HPDE6-E6E7 (cell line): ENCODE measurements around the gene ERAS.
A peak's percentile ranks its signal among the peaks of the same experiment; 100 is the strongest.
"Not testable (repeated sequence)": the region's sequence is repeated elsewhere in the genome, so short reads cannot be mapped to it uniquely, and the experiment has no call there.

Source experiments
- DNase-seq: peaks from one replicate; pipeline ENCODE4 v3.0.0; 2011; ENCODE audit warnings: missing footprints; ENCODE audit errors: extremely low spot score

ERAS gene

DNA sequence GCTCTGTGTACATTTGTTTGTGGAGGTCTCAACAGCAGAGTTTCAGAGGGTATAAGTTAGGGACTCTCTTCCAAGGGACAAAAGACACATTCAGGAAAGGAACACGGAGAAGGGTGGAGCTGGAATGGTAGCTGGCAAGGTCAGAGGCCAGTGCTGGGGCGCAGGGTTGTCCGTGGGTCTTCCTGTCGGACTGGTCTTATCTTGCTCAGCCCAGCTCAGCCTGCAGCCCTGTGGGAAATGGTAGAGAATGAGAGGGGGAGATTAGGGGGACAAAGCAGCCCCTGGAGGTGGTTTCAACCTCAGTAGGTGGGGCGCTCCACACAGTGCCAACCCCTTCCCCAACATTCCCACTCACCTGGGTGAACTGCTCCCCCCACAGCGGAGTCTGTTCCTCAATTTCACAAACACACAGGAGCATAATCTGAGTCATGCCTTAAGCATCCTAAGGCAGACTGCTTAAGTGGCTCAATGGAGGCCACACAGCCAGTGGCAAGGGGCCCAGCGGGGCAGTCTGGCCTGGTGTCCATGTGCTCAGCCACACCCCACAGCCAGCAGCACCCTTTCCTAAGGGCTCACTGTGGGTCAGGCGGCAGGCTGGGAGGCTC lies 31.3 kb upstream of the ERAS start:
- DNase-seq, result peak; percentile 44

DNA sequence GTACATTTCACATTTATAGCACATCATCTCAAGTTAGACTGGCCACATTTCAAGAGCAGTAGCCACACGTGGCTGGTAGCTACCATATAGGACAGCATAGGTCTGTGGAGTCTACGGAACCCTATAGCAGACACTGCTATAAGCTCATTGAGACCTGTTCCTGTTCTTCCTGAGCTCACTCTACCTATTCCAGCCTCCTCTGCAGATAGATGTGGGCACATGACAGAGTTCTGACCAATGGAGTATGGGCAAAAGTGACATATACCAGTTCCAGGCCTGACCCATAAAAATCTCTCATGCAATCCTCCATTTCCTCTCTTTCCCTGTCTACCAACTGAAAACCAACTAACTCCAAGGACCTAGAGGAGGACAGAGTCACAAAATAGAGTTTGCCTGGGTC lies 28.0 kb upstream of the ERAS start:
- DNase-seq, result no peak

DNA sequence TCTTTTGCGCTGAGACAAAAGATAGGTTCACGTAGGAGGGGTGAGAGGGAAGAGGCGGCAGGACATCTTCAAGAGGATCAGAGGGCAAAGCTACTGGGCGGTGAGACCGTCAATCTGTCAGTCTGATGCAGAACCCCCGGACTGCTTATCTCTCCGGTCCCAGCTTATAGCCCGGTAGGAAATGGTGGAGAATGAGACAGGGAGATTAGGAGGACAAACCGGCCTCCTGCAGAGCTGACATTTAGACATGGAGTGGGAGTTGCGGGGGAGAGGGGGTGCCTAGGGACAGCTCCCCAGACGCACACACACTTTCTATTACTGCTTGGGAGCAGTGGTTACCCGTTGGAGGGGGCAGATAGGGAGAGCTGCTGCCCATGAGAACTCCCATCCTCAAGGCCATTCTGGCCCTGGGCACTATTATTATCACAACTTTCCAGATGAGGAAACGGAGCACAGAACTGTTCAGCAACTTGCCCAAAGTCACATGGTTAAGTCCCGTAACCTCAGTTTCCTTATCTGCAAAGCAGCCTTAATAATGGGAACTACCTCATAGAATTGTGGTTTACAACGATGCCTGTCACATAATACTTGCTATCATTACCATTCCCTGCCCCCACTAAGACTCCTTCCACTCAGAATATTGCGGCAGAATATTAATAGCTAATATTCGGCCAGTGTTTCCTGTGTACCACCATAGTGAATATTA lies 25.6 kb upstream of the ERAS start:
- no peak for DNase-seq

DNA sequence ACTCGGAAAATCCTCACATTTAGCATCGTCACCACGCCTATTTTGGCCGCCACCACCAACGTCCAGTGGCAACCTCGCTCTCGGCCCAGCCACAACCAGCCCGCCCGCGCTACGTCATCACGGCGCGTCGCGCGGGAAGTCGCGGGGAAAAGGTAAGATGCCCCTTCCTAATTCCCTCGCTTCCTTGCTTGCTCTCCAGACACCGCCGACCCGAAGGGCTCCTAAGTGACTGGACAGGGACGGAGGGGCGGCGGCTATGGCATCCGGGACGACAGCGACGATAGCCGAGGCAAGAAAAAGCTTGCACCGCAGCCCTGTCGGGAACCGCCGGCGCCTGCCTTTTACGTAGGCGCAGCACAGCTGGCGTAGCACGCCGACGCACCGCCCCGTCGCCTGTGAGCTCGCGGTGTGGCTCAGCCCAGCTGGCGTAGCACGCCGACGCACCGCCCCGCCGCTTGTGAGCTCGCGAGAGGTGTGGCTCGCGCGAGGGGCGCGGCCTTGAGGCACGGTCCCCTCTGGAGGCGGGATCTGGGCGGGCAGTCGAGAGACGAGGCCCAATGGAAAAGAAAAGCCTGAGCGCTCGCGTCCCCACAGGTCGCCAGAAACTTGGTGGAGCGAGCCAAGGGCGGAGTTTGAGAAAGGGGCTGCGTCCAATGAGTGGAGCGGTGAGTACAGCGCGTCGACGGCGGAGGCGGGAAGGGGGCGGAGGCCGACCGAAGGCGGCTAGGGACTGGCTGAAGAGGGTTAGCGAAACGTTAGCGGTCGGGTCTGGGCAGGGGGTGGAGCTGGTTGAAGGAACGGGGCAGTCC lies 24.8 kb upstream of the ERAS start, which contains the start of gene HDAC6:
HDAC6 (plus strand) TSS at position 788 of the 809 bp plus-strand sequence. CDS start 626 bp downstream, outside the sequence.
- DNase-seq, result peak; percentile 83

DNA sequence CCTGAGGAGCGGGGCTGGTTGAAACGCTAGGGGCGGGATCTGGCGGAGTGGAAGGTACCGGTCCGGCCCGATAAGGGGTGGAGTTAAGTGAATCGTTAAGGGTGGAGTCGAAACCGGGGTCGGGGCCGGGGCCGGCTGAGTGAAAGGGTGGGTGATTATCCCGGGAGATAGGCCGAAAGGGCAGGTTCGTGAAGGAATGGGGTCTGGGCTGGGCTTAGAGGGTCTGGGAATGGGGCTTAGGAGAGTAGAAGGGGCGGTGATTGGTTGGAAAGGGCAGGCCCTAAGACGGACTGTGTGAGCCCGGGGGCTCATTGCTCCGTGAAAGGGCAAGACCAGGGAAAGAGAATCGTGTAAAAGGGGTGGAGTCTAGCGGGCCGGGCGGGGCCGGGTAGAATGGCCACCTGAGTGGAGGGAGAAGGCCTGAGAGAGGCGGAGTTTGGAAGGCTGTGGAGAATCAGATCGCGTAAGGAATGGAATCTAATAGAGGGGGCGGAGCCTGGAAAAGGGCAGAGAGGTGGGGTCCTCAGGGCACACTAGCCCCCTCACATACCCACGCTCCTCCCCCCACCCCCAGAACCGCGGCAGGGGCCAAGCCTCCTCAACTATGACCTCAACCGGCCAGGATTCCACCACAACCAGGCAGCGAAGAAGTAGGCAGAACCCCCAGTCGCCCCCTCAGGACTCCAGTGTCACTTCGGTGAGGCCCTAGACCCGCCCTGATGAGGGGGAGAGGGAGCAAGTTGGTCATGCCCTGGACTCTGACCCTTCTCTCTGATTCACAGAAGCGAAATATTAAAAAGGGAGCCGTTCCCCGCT lies 24.0 kb upstream of the ERAS start:
- peak; percentile 66 for DNase-seq

DNA sequence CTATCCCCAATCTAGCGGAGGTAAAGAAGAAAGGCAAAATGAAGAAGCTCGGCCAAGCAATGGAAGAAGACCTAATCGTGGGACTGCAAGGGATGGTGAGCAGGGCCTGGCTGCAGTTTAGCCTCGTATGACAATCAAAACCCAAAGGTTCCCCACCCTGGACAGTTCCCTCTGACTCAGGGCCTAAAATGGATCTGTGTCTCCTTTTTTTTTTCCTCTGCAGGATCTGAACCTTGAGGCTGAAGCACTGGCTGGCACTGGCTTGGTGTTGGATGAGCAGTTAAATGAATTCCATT lies 23.5 kb upstream of the ERAS start:
- no peak for DNase-seq

DNA sequence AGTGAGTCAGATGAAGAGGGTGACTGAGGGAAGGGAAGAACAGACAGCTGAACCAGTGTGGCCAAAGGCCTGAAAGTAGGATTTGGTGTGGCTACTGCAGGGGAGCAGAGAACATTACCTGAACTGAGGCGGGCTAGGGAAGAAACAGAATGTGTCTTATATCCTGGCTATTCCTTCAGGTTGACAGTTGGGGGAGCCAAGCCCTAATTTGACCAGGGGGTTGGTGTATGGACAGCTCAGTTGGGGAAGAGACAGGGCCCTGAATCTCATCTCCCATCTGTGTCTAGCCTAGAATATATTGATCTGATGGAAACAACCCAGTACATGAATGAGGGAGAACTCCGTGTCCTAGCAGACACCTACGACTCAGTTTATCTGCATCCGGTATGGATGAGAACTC lies 20.2 kb upstream of the ERAS start:
- no peak for DNase-seq

DNA sequence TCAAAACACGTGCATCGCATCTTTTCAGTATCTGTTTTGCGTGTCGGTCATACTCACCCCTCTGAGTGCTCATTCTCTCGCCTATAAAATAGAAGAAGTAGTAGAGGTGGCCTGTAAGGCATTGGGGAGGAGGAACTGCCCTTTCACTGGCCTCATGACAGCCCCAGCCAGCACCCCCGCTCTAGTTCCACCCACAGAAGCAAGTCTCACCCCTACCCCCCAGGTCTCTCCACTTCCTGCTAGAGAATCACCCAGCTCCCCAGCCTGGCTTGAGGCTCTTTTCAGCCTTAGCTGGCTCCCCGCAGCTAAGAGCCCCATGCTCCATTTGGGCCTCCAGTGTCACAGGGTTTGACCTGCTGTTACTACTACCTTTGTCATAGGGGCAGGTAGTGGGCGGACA lies 12.7 kb upstream of the ERAS start:
- no peak for DNase-seq

DNA sequence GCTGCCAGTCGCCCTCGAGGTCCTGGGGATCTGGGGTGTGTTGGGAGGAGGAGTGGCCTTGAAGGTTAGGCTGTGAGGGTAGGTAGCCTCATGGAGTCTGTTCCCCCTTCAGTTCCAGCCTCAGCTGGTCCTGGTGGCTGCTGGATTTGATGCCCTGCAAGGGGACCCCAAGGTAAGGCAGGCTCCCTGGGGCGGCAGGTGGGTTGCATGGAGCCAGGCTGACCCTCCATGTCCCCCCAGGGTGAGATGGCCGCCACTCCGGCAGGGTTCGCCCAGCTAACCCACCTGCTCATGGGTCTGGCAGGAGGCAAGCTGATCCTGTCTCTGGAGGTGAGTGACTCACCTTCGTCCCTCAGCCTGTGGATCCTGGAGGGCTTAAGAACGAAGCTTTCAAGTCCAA lies 11.6 kb upstream of the ERAS start:
- no peak for DNase-seq

DNA sequence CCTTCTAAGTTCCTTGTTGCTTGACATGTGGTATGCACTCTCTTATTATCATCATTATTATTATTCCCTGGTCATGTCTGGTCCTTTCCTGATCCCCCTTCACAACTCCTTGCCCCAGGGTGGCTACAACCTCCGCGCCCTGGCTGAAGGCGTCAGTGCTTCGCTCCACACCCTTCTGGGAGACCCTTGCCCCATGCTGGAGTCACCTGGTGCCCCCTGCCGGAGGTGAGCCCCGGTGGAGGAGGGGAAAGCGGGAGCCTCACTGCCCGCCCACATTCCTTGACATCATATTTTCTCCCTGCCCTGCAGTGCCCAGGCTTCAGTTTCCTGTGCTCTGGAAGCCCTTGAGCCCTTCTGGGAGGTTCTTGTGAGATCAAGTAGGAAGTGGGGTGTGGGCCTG lies 11.0 kb upstream of the ERAS start:
- no peak for DNase-seq

DNA sequence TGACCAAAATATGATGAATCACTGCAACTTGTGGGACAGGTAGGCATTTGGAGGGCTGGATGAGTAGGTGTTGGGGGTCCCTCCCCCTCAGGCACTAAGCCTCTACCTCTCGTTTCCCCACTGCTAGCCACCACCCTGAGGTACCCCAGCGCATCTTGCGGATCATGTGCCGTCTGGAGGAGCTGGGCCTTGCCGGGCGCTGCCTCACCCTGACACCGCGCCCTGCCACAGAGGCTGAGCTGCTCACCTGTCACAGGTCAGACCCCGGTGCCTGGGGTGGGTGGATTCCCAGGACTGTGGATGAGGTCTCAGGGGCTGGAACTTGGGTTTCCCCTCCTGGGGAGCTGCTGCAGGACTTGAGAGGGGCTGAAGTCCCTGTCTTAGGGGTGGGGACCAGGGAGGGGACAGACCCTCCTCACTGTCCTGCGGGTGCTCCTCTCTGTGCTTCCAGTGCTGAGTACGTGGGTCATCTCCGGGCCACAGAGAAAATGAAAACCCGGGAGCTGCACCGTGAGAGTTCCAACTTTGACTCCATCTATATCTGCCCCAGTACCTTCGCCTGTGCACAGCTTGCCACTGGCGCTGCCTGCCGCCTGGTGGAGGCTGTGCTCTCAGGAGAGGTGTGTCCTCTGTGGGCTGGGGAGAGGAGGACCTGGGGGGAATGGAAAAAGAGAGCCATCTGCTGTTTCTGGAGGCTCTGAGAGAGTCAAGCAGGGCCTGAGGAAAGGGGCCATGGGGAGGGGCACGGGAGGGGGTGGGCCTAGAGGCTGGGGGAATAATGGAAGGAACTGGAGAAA lies 10.1 kb upstream of the ERAS start:
- no peak for DNase-seq

DNA sequence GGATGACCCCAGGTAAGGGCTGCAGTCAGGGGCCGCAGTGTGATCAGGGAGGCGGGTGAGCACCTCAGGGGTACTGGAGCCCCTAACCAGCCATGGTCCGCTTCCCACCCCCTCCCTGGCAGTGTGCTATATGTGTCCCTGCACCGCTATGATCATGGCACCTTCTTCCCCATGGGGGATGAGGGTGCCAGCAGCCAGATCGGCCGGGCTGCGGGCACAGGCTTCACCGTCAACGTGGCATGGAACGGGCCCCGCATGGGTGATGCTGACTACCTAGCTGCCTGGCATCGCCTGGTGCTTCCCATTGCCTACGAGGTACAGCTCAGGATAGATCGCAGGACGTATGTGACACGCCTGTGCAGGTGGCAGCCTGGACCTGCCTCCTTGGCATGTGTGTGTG lies 8.2 kb upstream of the ERAS start:
- no peak for DNase-seq

DNA sequence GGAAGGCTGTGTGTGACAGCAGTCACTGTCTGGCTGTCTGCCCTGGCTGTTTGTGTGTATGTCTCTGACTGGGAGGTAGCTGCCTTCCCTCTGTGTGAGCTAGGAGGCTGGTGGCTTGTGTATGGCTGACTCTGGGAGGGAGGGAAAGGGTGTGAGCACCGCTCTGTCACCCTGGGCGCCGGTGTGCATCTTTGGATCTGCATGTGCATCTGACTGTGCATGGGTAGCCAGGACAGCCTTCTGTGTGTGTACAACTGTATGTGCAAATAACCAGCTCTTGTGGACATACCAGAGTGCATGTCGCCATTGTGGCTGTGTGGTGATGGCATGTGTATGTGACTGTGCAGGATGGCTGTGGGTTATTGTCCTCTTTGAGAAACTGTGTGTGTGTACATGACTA lies 7.4 kb upstream of the ERAS start:
- DNase-seq, result no peak

DNA sequence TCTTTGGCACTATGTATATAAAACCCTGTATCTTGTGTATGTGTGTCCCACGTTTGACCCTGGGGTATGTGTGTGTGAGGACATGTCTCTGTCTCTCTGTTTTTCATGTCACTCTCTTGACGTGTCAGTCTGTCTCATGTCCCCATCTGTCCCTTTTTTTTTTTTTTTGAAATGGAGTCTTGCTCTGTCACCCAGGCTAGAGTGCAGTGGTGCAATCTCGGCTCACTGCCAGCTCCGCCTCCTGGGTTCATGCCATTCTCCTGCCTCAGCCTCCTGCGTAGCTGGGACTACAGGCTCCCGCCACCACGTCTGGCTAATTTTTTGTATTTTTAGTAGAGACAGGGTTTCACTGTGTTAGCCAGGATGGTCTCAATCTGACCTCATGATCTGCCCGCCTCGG lies 6.9 kb upstream of the ERAS start:
- not testable (repeated sequence) for DNase-seq

DNA sequence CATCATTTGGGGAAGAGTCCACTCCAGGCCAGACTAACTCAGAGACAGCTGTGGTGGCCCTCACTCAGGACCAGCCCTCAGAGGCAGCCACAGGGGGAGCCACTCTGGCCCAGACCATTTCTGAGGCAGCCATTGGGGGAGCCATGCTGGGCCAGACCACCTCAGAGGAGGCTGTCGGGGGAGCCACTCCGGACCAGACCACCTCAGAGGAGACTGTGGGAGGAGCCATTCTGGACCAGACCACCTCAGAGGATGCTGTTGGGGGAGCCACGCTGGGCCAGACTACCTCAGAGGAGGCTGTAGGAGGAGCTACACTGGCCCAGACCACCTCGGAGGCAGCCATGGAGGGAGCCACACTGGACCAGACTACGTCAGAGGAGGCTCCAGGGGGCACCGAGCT lies 3.3 kb upstream of the ERAS start:
- DNase-seq, result no peak

DNA sequence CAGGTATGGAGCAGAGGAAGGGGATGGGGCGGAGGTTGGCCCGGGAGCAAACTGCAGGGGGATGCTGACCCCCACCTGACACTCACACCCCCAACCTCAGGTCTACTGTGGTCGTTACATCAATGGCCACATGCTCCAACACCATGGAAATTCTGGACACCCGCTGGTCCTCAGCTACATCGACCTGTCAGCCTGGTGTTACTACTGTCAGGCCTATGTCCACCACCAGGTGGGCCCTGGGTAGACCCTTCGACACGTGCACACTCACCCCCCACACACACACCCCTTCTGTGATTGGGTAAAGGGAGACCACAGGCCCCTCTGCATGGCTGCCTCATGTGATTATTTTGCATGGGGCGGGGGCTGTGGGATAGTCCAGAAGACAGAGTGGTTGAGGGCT lies 2.2 kb upstream of the ERAS start:
- DNase-seq, result no peak

DNA sequence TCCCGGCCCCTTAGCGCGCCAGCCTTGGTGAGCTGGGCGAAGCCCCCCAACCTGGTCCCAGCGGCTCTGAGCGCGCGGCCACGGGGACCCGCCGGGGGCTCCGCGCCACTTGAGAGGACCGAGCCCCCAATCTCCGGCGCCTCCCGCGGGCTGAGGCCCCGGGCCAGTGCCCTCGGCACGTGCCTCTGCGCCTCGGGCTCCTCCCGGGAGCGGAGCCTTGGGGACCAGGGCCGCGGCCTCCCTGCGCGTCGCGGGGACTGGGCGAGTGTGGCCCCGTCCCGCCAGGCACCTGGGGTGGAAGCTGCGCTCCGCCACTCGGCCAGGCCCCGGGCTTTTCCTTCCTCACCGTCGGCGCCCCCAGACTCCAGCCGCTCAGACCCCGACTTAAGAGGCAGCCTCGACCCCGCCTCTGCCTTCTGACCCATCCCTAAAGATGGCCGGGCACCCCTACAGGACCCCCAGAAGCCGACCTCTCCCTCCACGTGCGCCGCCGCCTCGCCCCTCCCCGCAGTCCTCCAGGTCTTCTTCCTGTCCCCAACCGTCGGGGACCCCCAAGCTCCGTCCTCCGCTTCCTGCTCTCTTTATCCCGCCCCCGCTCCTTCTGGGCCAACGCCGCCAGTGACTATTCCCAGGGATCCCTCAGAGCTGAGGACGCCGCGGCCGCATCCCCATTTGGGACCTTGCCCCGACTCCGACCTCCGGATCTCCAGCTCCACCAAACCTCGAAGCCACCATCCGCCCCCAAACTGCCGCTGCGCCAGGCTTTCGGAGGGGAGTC lies 752 bp downstream of the ERAS start:
- no peak for DNase-seq

DNA sequence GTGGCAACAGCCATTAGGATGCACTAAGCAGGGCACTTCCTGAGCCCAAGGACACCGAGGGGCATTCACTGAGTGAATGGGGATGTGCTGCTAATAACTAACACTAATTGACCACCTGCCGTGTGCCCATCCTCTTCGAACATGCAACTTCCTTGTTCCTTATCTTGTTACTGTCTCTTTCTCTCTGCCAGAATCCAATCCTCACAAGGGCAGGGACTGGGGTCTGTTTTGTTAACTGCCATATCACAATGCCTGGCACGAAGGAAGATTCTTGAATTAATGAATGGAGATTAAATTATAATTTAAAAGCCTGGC lies 1.3 kb downstream of the ERAS start:
- DNase-seq, result no peak

DNA sequence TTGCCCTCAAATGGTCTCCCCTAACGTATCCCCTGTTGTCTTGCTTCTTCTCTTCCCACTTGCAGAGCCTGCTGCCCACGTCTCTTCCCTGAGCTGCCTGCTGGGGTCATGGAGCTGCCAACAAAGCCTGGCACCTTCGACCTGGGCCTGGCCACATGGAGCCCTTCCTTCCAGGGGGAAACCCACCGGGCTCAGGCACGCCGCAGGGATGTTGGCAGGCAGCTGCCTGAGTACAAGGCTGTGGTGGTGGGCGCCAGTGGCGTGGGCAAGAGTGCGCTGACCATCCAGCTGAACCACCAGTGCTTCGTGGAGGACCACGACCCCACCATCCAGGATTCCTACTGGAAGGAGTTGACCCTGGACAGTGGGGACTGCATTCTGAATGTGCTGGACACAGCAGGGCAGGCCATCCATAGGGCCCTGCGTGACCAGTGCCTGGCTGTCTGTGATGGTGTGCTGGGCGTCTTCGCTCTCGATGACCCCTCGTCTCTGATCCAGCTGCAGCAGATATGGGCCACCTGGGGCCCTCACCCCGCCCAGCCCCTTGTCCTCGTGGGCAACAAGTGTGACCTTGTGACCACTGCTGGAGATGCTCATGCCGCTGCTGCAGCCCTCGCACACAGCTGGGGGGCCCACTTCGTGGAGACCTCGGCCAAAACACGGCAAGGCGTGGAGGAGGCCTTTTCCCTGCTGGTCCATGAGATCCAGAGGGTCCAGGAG lies 2.9 kb downstream of the ERAS start:
- no peak for DNase-seq
